ENCODE measurements around the gene DGKQ.

GRCh38 chr4:909821-910220, 63.5 kb downstream of the DGKQ start:
- TF ChIP-seq, protein P1, sequence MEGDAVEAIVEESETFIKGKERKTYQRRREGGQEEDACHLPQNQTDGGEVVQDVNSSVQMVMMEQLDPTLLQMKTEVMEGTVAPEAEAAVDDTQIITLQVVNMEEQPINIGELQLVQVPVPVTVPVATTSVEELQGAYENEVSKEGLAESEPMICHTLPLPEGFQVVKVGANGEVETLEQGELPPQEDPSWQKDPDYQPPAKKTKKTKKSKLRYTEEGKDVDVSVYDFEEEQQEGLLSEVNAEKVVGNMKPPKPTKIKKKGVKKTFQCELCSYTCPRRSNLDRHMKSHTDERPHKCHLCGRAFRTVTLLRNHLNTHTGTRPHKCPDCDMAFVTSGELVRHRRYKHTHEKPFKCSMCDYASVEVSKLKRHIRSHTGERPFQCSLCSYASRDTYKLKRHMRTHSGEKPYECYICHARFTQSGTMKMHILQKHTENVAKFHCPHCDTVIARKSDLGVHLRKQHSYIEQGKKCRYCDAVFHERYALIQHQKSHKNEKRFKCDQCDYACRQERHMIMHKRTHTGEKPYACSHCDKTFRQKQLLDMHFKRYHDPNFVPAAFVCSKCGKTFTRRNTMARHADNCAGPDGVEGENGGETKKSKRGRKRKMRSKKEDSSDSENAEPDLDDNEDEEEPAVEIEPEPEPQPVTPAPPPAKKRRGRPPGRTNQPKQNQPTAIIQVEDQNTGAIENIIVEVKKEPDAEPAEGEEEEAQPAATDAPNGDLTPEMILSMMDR (IDR thresholded peaks at IDR 0.05) = no peak
- TF ChIP-seq POLR2A (IDR thresholded peaks at IDR 0.05) = no peak
